Fibroblast of pulmonary artery (primary cell): ENCODE data around the gene HSD17B10.

ENCODE experiments used
- DNase-seq: peaks from one replicate; pipeline ENCODE4 v3.0.0-alpha.2; 2010; ENCODE audit warnings: low read depth
- H3K4me3 ChIP-seq: replicated peaks from 2 replicates; pipeline ENCODE4 v1.5.1; 2011; ENCODE audit warnings: low read depth, mild to moderate bottlenecking, control low read depth, low read length, moderate library complexity
- TF ChIP-seq, protein P1 (sequence below): IDR thresholded peaks from 2 replicates; pipeline ENCODE4 v1.5.1; 2011; ENCODE audit warnings: mild to moderate bottlenecking, control low read depth, low read length, inconsistent platforms; ENCODE audit errors: missing control alignments

Gene HSD17B10

GRCh38 chrX:53433651-53434639, at the start of gene HSD17B10:
HSD17B10 (minus strand) TSS chrX:53434370; CDS start chrX:53434345, 25 bp downstream.
- DNase-seq, result peak; percentile 75
- TF ChIP-seq, protein P1, sequence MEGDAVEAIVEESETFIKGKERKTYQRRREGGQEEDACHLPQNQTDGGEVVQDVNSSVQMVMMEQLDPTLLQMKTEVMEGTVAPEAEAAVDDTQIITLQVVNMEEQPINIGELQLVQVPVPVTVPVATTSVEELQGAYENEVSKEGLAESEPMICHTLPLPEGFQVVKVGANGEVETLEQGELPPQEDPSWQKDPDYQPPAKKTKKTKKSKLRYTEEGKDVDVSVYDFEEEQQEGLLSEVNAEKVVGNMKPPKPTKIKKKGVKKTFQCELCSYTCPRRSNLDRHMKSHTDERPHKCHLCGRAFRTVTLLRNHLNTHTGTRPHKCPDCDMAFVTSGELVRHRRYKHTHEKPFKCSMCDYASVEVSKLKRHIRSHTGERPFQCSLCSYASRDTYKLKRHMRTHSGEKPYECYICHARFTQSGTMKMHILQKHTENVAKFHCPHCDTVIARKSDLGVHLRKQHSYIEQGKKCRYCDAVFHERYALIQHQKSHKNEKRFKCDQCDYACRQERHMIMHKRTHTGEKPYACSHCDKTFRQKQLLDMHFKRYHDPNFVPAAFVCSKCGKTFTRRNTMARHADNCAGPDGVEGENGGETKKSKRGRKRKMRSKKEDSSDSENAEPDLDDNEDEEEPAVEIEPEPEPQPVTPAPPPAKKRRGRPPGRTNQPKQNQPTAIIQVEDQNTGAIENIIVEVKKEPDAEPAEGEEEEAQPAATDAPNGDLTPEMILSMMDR, result no peak
- peak within 1 kb of the TSS; percentile 82 for H3K4me3 ChIP-seq

- no peak for DNase-seq
- TF ChIP-seq, protein P1, result no peak
Observed at GRCh38 chrX:53483416-53483815, 49.2 kb upstream of the HSD17B10 start.

DNA sequence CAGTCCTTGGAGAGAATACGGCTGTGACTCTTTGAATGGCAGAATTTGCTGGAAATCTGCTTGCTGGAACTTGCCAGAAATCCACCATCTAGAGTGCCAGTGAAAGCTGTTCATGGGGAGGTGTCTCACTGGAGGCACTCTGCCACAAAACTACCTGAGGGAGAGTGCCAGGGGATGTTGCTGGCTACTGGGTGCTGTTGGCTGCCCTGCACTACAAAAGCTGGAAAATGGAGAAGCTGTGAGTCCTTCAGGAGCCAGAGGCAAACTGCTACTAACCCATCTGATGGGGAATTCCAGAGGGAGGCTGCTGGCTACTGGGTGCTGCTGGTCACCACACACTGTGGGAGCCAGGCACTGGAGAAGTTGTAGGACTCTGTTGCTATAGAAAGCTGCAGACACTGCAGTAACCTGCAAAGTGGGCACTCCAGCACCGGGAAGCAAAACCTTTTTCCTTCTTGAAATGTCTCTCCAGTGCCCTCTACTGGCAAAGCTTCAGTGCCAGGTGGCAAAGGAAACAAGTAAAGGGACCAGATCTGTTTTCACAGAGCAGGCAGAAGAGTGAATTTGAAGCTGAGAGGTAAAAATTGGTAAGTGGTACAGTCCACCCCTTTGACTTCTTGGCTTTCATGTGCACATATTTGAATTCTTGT, 47.8 kb upstream of the HSD17B10 start:
- TF ChIP-seq, protein P1, result peak; percentile 77
- no peak overlapping the region for H3K4me3 ChIP-seq

More at GRCh38 chrX:53483416-53483815, 49.2 kb upstream of the HSD17B10 start:
- no peak overlapping the region for H3K4me3 ChIP-seq

DNA sequence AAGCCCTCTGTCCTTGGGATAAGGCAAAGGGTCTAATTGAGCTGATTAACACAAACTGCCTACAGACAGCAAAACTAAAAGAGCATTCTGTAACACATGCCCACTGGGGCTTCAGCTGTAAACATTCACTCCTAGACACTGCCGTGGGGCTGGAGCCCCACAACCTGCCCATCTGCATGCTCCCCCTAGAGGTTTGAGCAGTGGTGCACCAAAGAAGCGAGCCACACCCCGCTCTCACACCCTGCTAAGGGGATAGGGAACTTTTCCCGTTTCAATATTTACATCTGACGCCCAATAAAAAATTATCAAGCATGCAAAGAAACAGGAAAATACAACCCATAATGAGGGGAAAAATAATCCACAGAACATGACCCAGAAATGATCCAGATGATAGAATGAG, 46.9 kb upstream of the HSD17B10 start:
- H3K4me3 ChIP-seq, result no peak overlapping the region
- TF ChIP-seq, protein P1, result peak; percentile 40
- no peak for DNase-seq

More for the DNA sequence above, 47.8 kb upstream of the HSD17B10 start:
- DNase-seq, result peak; percentile 71

GRCh38 chrX:53479301-53479700, 45.1 kb upstream of the HSD17B10 start:
- no peak overlapping the region for H3K4me3 ChIP-seq
- TF ChIP-seq, protein P1, result no peak
- no peak for DNase-seq

- H3K4me3 ChIP-seq, result no peak overlapping the region
- DNase-seq, result no peak
- TF ChIP-seq, protein P1, result no peak
Observed at GRCh38 chrX:53476371-53476770, 42.2 kb upstream of the HSD17B10 start.
